Measurements from ENCODE around the gene CDH4. TPM values are rescaled to one million over a fixed set of nuclear protein-coding genes. Genes with fewer than 3 reads are reported as not detected.

The CDH4 gene
- total RNA-seq, 2 experiments from 2014 or later, result not detected

GRCh38 chr20:61544910-61545889, 293.1 kb downstream of the CDH4 start:
- no peak for DNase-seq (ENCODE audit: low spot score)
- H4K20me1 ChIP-seq (ENCODE audit: insufficient read depth, low read length), result no peaks in the 10 kb centered on the region
- H3K4me3 ChIP-seq (ENCODE audit: low read depth, low read length, poor library complexity, severe bottlenecking), result no peak overlapping the region
- no peak overlapping the region for H3K4me2 ChIP-seq (ENCODE audit: low read length)
- H3K4me1 ChIP-seq (ENCODE audit: insufficient read depth, low read length, poor library complexity, severe bottlenecking), result no peaks in the 10 kb centered on the region
- no peaks in the 10 kb centered on the region for H3K36me3 ChIP-seq (ENCODE audit: insufficient read depth, low read length)
- intact Hi-C loops (cut with micrococcal nuclease; ENCODE audit: unreplicated experiment), result no loop called here
- ChIA-PET POLR2A (no interaction called here), CTCF (ENCODE audit: unreplicated experiment) (interaction anchor here (0.6 kb wide), 2 partner anchors 79 to 243 kb away, joined by 4 to 6 read pairs; no protein-coding TSS in a partner anchor)
- H2AFZ ChIP-seq (ENCODE audit: low read length), result no peak overlapping the region
- no peak for TF ChIP-seq EZH2phosphoT487 (IDR thresholded peaks at IDR 0.05; ENCODE audit: borderline replicate concordance, low read depth, low read length)
- TF ChIP-seq CTCF (conservative IDR thresholded peaks at IDR 0.05; ENCODE audit: low read length), result no peak
- no peaks in the 10 kb centered on the region for H3K79me2 ChIP-seq (ENCODE audit: insufficient read depth, low read depth, low read length)
- H3K9me2 ChIP-seq (ENCODE audit: insufficient read depth, low read length), result no peaks in the 10 kb centered on the region
- H3K9me3 ChIP-seq (ENCODE audit: low read length), result no peaks in the 10 kb centered on the region
- BruUV-seq (replicated peaks), result no TSS peak
- H3K27ac ChIP-seq (ENCODE audit: low read depth, low read length, poor library complexity, severe bottlenecking), result no peak overlapping the region

- Histone ChIP-seq H3K4me1 (ENCODE audit: insufficient read depth, low read length, poor library complexity, severe bottlenecking) (no peaks in the 10 kb centered on the region), H3K36me3 (ENCODE audit: insufficient read depth, low read length) (no peaks in the 10 kb centered on the region), H3K4me2 (ENCODE audit: low read length) (no peak overlapping the region), H3K27ac (ENCODE audit: low read depth, low read length, poor library complexity, severe bottlenecking) (no peak overlapping the region), H3K9me2 (ENCODE audit: insufficient read depth, low read length) (no peaks in the 10 kb centered on the region), H3K4me3 (ENCODE audit: low read depth, low read length, poor library complexity, severe bottlenecking) (no peak overlapping the region), H4K20me1 (ENCODE audit: insufficient read depth, low read length) (no peaks in the 10 kb centered on the region), H2AFZ (ENCODE audit: low read length) (no peak overlapping the region), H3K9me3 (ENCODE audit: low read length) (peaks cover 2% of the 10 kb centered on the region; the same call in 1 of the 2 replicates), H3K79me2 (ENCODE audit: insufficient read depth, low read depth, low read length) (no peaks in the 10 kb centered on the region)
- CTCF ChIA-PET (ENCODE audit: unreplicated experiment), result no interaction called here
- intact Hi-C loops (cut with micrococcal nuclease; ENCODE audit: unreplicated experiment), result no loop called here
- DNase-seq (ENCODE audit: low spot score), result no peak
- POLR2A ChIA-PET, result no interaction called here
- TF ChIP-seq EZH2phosphoT487 (IDR thresholded peaks at IDR 0.05; ENCODE audit: borderline replicate concordance, low read depth, low read length), result no peak
- no peak for TF ChIP-seq CTCF (conservative IDR thresholded peaks at IDR 0.05; ENCODE audit: low read length)
- no TSS peak for BruUV-seq (replicated peaks)
Observed at GRCh38 chr20:61546641-61547040, 294.6 kb downstream of the CDH4 start.

- ChIA-PET CTCF (ENCODE audit: unreplicated experiment) (no interaction called here), POLR2A (no interaction called here)
- no peaks in the 10 kb centered on the region for H3K79me2 ChIP-seq (ENCODE audit: insufficient read depth, low read depth, low read length)
- no peak for TF ChIP-seq CTCF (conservative IDR thresholded peaks at IDR 0.05; ENCODE audit: low read length)
- no peak for TF ChIP-seq EZH2phosphoT487 (IDR thresholded peaks at IDR 0.05; ENCODE audit: borderline replicate concordance, low read depth, low read length)
- H3K4me1 ChIP-seq (ENCODE audit: insufficient read depth, low read length, poor library complexity, severe bottlenecking), result no peaks in the 10 kb centered on the region
- H3K36me3 ChIP-seq (ENCODE audit: insufficient read depth, low read length), result no peaks in the 10 kb centered on the region
- H2AFZ ChIP-seq (ENCODE audit: low read length), result no peak overlapping the region
- no peaks in the 10 kb centered on the region for H3K9me2 ChIP-seq (ENCODE audit: insufficient read depth, low read length)
- intact Hi-C loops (cut with micrococcal nuclease; ENCODE audit: unreplicated experiment), result no loop called here
- H3K4me2 ChIP-seq (ENCODE audit: low read length), result no peak overlapping the region
- BruUV-seq (replicated peaks), result no TSS peak
- no peaks in the 10 kb centered on the region for H4K20me1 ChIP-seq (ENCODE audit: insufficient read depth, low read length)
- DNase-seq (ENCODE audit: low spot score), result no peak
- no peak overlapping the region for H3K4me3 ChIP-seq (ENCODE audit: low read depth, low read length, poor library complexity, severe bottlenecking)
- H3K27ac ChIP-seq (ENCODE audit: low read depth, low read length, poor library complexity, severe bottlenecking), result no peak overlapping the region
- peaks cover 5% of the 10 kb centered on the region; the same call in 1 of the 2 replicates for H3K9me3 ChIP-seq (ENCODE audit: low read length)
Observed at GRCh38 chr20:61548069-61548468, 296.0 kb downstream of the CDH4 start.

Data from OCI-LY7 (cell line).